Measurements from ENCODE around the gene SUSD2.

Gene SUSD2

DNA sequence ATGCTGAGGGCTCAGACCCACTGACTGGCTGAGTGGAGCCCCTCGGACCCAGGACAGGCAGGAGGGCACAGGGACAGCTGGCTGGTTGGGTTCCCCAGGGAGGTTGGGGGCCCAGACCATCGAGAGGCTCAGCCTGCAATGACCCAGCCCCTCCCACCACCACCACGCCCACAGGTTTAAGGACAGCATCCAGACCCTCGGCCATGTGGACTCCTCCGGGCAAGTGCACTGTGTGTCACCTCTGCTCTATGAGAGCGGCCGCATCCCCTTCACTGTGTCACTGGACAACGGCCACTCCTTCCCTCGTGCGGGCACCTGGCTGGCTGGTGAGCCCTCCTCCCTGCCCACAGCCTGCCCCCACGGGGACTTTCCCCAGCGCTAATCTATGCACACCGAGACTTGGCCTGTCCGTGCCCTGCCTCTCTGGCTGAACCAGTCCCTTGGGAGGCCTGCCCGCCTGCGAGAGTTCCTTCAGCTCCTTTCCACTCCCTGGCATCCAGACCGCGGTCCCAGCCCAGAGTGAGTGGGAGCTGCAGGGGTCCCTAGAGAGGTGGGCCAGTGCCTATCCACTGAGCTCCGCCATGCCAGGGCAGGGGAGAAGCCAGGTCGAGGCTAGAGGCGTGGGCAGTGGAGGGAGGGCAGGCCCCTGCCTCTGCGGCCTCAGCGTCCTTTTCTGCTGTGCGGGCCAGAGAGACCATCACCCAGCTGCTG is 2.2 kb downstream of the SUSD2 start:
- no peak for DNase-seq (ENCODE audit: low read depth in 2 of 2)
- H3K4me3 ChIP-seq (replicated peaks in 1 of 2; ENCODE audit: low read depth in 2 of 2, low read length in 2 of 2) = no peak overlapping the region
- TF ChIP-seq, protein P1, sequence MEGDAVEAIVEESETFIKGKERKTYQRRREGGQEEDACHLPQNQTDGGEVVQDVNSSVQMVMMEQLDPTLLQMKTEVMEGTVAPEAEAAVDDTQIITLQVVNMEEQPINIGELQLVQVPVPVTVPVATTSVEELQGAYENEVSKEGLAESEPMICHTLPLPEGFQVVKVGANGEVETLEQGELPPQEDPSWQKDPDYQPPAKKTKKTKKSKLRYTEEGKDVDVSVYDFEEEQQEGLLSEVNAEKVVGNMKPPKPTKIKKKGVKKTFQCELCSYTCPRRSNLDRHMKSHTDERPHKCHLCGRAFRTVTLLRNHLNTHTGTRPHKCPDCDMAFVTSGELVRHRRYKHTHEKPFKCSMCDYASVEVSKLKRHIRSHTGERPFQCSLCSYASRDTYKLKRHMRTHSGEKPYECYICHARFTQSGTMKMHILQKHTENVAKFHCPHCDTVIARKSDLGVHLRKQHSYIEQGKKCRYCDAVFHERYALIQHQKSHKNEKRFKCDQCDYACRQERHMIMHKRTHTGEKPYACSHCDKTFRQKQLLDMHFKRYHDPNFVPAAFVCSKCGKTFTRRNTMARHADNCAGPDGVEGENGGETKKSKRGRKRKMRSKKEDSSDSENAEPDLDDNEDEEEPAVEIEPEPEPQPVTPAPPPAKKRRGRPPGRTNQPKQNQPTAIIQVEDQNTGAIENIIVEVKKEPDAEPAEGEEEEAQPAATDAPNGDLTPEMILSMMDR (IDR thresholded peaks at IDR 0.05; ENCODE audit: low read depth, low read length) = no peak

DNA sequence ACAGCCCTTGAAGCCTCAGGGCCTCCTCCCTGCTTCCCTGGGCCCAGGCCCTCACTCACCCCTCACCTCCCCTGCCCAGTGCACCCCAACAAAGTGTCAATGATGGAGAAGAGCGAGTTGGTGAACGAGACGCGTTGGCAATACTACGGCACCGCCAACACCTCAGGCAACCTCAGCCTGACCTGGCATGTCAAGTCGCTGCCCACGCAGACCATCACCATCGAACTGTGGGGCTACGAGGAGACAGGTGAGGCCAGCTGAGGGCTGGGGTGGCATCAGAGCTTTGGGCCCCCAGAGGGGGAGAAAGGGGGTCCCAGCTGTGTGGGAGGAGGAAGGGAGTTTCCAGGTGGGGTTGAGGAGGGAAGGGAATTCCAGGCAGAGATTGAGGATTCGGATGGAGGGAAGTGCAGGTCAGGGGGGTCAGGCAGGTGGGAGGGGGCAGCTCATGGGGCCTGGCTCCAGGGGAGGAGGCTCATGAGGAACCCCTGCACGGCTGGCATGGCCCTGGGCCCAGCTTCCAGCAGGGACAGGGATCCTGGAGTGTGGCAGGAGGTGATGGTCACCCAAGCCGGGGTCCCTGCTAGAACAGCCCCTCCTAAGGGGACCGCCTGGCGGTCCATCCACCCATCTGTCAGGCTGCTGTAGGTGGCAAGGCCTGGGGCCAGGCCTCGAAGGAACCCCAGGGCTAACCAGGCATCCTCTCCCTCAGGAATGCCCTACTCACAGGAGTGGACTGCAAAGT is 2.9 kb downstream of the SUSD2 start:
- no peak overlapping the region for H3K4me3 ChIP-seq (replicated peaks in 1 of 2; ENCODE audit: low read depth in 2 of 2, low read length in 2 of 2)
- no peak for DNase-seq (ENCODE audit: low read depth in 2 of 2)
- TF ChIP-seq, protein P1 (IDR thresholded peaks at IDR 0.05; ENCODE audit: low read depth, low read length) = no peak

DNA sequence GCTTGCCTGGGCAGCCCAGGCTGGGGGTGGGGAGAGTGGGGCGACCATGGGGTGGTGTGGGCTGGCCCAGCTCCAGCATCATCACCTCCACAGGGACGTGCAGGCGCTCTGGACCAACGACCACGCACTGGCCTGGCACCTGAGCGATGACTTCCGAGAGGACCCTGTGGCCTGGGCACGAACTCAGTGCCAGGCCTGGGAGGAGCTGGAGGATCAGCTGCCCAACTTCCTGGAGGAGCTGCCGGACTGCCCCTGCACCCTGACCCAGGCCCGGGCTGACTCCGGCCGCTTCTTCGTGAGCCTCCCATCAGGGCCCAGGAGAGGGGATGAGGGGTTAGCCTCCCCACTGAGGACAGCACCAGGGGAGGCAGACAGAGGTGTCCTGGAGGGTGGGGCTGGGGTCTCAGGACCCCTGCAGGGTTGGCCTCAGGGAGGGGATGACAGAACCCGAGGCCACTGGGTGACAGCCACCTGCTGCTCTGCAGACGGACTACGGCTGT is 3.8 kb downstream of the SUSD2 start:
- H3K4me3 ChIP-seq (replicated peaks in 1 of 2; ENCODE audit: low read depth in 2 of 2, low read length in 2 of 2) = no peak overlapping the region
- no peak for DNase-seq (ENCODE audit: low read depth in 2 of 2)
- TF ChIP-seq, protein P1 (IDR thresholded peaks at IDR 0.05; ENCODE audit: low read depth, low read length) = no peak

DNA sequence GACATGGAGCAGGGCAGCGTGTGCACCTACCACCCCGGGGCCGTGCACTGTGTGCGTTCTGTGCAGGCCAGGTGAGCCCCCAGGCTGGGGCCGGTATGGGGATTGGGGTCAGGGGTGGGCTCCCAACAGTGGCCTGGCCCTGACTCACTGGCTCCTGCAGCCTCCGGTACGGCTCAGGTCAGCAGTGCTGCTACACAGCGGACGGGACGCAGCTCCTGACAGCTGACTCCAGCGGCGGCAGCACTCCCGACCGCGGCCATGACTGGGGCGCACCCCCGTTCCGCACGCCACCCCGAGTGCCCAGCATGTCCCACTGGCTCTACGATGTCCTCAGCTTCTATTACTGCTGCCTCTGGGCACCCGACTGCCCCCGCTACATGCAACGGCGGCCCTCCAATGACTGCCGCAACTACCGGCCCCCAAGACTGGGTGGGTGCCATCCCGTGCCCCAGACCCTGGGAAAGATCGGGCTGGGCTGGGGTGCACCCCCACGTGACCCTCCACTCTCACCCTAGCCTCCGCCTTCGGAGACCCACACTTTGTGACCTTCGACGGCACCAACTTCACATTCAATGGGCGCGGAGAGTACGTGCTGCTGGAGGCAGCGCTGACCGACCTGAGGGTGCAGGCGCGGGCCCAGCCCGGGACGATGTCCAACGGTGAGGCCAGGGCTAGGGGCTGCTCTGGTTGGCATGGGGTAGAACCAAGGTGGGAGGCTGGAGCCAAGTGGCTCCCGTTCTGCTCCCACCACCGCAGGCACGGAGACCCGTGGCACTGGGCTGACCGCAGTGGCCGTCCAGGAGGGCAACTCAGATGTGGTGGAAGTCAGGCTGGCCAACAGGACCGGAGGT is 4.4 kb downstream of the SUSD2 start:
- TF ChIP-seq, protein P1 (IDR thresholded peaks at IDR 0.05; ENCODE audit: low read depth, low read length) = no peak
- H3K4me3 ChIP-seq (replicated peaks in 1 of 2; ENCODE audit: low read depth in 2 of 2, low read length in 2 of 2) = no peak overlapping the region
- no peak for DNase-seq (ENCODE audit: low read depth in 2 of 2)

DNA sequence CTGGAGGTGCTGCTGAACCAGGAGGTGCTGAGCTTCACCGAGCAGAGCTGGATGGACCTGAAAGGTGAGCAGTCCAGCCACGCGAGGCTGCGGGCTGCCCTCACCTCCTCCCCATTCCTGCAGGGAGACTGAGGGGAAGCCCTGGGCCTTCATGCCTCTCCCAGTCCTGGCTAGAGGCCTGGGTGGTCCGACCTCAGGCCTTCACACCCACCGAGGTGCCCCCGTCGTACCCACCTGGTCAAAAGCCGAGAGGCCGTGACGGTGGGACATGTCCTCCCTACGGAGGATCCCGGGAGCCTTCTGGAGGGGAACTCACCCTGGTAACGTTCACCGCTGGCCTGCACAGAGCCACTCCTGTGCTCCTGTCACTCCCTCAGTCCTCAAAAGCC is 5.1 kb downstream of the SUSD2 start:
- no peak overlapping the region for H3K4me3 ChIP-seq (replicated peaks in 1 of 2; ENCODE audit: low read depth in 2 of 2, low read length in 2 of 2)
- no peak for DNase-seq (ENCODE audit: low read depth in 2 of 2)
- TF ChIP-seq, protein P1 (IDR thresholded peaks at IDR 0.05; ENCODE audit: low read depth, low read length) = no peak

DNA sequence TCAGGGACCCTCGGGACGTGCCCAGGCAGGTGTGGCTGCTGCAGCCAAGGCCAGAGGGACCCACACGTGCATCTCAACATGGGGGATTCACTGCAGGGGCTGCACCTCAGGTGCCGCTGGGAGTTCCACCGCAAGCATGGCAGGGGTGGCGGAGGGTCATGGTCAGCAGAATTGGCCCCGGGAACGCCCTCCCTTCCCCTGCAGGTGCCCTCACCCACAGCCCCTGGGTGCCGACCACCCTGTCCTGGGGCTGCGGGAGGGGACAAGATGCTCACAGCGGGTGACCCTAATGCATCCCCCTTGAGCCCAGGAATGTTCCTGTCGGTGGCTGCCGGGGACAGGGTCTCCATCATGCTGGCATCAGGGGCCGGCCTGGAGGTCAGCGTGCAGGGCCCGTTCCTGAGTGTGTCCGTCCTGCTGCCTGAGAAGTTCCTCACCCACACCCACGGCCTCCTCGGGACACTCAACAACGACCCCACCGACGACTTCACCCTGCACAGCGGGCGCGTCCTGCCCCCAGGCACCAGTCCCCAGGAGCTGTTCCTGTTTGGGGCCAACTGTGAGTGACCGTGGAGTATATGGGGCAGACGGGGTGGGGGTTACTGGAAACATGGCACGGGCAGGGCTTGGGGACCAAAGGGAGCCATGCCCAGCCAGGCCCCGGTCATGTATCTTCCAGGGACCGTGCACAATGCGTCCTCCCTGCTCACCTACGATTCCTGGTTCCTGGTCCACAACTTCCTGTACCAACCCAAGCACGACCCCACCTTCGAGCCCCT is 5.8 kb downstream of the SUSD2 start:
- TF ChIP-seq, protein P1 (IDR thresholded peaks at IDR 0.05; ENCODE audit: low read depth, low read length) = no peak
- DNase-seq (ENCODE audit: low read depth in 2 of 2) = no peak
- H3K4me3 ChIP-seq (replicated peaks in 1 of 2; ENCODE audit: low read depth in 2 of 2, low read length in 2 of 2) = no peak overlapping the region
